Measurements from ENCODE around the gene LRMDA. TPM values are rescaled to one million over a fixed set of nuclear protein-coding genes. Genes with fewer than 3 reads are reported as not detected.

The LRMDA gene
- total and polyA plus RNA-seq, 2 of the 4 experiments (the other 2 are of a cell fraction) = 0.07 TPM; not detected in 1

DNA sequence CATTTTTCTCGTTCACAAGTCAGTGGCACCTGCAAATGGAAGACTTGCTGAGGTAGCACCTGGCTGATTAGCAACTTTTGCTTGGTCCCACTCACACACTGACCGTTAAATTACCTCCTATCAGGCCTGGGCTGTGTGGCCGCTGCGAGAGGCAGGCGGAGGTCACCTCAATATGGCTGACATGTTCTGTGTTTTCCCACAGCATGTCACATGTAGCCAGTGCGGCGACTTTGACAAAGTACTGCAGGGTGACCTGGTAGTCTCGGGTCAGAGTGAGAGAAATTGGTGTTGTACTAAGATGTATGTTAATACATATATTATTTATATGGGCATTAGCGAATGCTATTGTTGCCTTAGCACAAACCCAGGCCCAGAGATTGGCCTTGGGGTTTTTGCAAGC is 307.5 kb downstream of the LRMDA start:
- Histone ChIP-seq H2AFZ (replicated peaks; ENCODE audit: low read length, poor library complexity) (no peak overlapping the region), H3K9me1 (ENCODE audit: insufficient read depth, low read length) (no peaks in the 10 kb centered on the region), H3K9ac (ENCODE audit: low read depth, low read length) (no peak overlapping the region), H2BK5ac (ENCODE audit: low read depth, low read length, poor library complexity, severe bottlenecking) (no peak overlapping the region), H3K4me3 (ENCODE audit: insufficient read depth, low read depth, low read length) (no peak overlapping the region), H4K20me1 (ENCODE audit: insufficient read depth, low read length) (no peaks in the 10 kb centered on the region), H3K27ac (ENCODE audit: insufficient read depth, low read length) (no peak overlapping the region), H4K8ac (ENCODE audit: low read depth in 2 of 2, low read length in 2 of 2) (no peak overlapping the region), H3K56ac (ENCODE audit: extremely low read depth, insufficient read depth, low read length) (no peak overlapping the region), H3K4me2 (ENCODE audit: low read depth, low read length) (no peak overlapping the region), H3K36me3 (ENCODE audit: control insufficient read depth, insufficient read depth, low read length) (no peaks in the 10 kb centered on the region), H2BK20ac (ENCODE audit: low read depth, low read length) (no peak overlapping the region), H3K4me1 (ENCODE audit: control insufficient read depth, insufficient read depth, low read length) (no peaks in the 10 kb centered on the region), H2AK9ac (replicated peaks; ENCODE audit: low read depth, low read length, poor library complexity) (no peak overlapping the region), H2AK5ac (ENCODE audit: low read depth, low read length) (no peak overlapping the region), H2BK15ac (ENCODE audit: low read depth, low read length) (no peak overlapping the region), H3K23ac (ENCODE audit: low read depth, low read length) (no peak overlapping the region), H4K5ac (ENCODE audit: low read depth, low read length) (no peak overlapping the region), H3K27me3 (ENCODE audit: control insufficient read depth, insufficient read depth, low read length) (peaks cover 4% of the 10 kb centered on the region; the same call in 1 of the 2 replicates), H3K79me1 (ENCODE audit: low read depth in 1 of 2, low read length in 2 of 2) (no peaks in the 10 kb centered on the region), H4K91ac (ENCODE audit: insufficient read depth, low read depth, low read length) (no peak overlapping the region), H3K14ac (replicated peaks; ENCODE audit: low read depth, low read length) (no peak overlapping the region), H3K9me3 (ENCODE audit: control insufficient read depth, insufficient read depth, low read length) (no peaks in the 10 kb centered on the region), H3K4ac (ENCODE audit: low read depth, low read length) (no peak overlapping the region), H2BK120ac (ENCODE audit: low read depth, low read length) (no peak overlapping the region), H3K18ac (ENCODE audit: low read depth, low read length) (no peak overlapping the region)
- ATAC-seq (ENCODE audit: low read depth) (no peak), DNase-seq (no peak)
- dilution Hi-C loops (cut with HindIII; ENCODE audit: low sequenced_read_pairs, unreplicated experiment) (no loop called here), in situ Hi-C loops (cut with MboI; ENCODE audit: low sequenced_read_pairs) (no loop called here), intact Hi-C loops (cut with micrococcal nuclease) (no loop called here)
- WGBS, 2 experiments (ENCODE audit: extremely low coverage in 2 of 2, insufficient read length in 1 of 2) = 81% methylated on average over 4 of the region's 9 CpGs; no CpG with 5 or more reads in 1 of the 2 experiments
- TF ChIP-seq, protein P1, sequence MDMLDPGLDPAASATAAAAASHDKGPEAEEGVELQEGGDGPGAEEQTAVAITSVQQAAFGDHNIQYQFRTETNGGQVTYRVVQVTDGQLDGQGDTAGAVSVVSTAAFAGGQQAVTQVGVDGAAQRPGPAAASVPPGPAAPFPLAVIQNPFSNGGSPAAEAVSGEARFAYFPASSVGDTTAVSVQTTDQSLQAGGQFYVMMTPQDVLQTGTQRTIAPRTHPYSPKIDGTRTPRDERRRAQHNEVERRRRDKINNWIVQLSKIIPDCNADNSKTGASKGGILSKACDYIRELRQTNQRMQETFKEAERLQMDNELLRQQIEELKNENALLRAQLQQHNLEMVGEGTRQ (IDR thresholded peaks at IDR 0.05; ENCODE audit: low read depth, low read length) = no peak
- TF ChIP-seq RCOR1 (IDR thresholded peaks at IDR 0.05; ENCODE audit: insufficient replicate concordance, low read length) (no peak), MAFK (IDR thresholded peaks at IDR 0.05; ENCODE audit: low read depth, low read length) (no peak), MAZ (IDR thresholded peaks at IDR 0.05; ENCODE audit: borderline replicate concordance, low read depth, low read length) (no peak), RAD21 (IDR thresholded peaks at IDR 0.05; ENCODE audit: low read length) (no peak), FOS (IDR thresholded peaks at IDR 0.05; ENCODE audit: low read depth, low read length) (no peak), BHLHE40 (IDR thresholded peaks at IDR 0.05; ENCODE audit: low read depth, low read length) (no peak), SMC3 (IDR thresholded peaks at IDR 0.05; ENCODE audit: low read depth, low read length) (no peak), CHD1 (IDR thresholded peaks at IDR 0.05; ENCODE audit: low read depth, low read length) (no peak), MXI1 (IDR thresholded peaks at IDR 0.05; ENCODE audit: borderline replicate concordance, low read depth, low read length) (no peak), NFE2L2 (IDR thresholded peaks at IDR 0.05; ENCODE audit: low read depth, low read length) (no peak), RFX5 (IDR thresholded peaks at IDR 0.05; ENCODE audit: low read depth, low read length) (no peak), POLR2A (IDR thresholded peaks at IDR 0.05; ENCODE audit: low read depth, low read length) (no peak), CEBPB (IDR thresholded peaks at IDR 0.05; ENCODE audit: low read depth, low read length) (no peak)
- TF ChIP-seq, protein P2, sequence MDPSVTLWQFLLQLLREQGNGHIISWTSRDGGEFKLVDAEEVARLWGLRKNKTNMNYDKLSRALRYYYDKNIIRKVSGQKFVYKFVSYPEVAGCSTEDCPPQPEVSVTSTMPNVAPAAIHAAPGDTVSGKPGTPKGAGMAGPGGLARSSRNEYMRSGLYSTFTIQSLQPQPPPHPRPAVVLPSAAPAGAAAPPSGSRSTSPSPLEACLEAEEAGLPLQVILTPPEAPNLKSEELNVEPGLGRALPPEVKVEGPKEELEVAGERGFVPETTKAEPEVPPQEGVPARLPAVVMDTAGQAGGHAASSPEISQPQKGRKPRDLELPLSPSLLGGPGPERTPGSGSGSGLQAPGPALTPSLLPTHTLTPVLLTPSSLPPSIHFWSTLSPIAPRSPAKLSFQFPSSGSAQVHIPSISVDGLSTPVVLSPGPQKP (IDR thresholded peaks at IDR 0.05; ENCODE audit: borderline replicate concordance, low read depth, low read length) = no peak
- TF ChIP-seq, protein P3, sequence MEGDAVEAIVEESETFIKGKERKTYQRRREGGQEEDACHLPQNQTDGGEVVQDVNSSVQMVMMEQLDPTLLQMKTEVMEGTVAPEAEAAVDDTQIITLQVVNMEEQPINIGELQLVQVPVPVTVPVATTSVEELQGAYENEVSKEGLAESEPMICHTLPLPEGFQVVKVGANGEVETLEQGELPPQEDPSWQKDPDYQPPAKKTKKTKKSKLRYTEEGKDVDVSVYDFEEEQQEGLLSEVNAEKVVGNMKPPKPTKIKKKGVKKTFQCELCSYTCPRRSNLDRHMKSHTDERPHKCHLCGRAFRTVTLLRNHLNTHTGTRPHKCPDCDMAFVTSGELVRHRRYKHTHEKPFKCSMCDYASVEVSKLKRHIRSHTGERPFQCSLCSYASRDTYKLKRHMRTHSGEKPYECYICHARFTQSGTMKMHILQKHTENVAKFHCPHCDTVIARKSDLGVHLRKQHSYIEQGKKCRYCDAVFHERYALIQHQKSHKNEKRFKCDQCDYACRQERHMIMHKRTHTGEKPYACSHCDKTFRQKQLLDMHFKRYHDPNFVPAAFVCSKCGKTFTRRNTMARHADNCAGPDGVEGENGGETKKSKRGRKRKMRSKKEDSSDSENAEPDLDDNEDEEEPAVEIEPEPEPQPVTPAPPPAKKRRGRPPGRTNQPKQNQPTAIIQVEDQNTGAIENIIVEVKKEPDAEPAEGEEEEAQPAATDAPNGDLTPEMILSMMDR (conservative IDR thresholded peaks at IDR 0.05; ENCODE audit: low read depth, low read length) = no peak
- ChIA-PET POLR2A (ENCODE audit: unreplicated experiment) (no interaction called here), CTCF (no interaction called here)
- no TSS peak for BruUV-seq (replicated peaks)

All from IMR-90 (cell line).